Measurements from ENCODE around the gene CEP250.

DNA sequence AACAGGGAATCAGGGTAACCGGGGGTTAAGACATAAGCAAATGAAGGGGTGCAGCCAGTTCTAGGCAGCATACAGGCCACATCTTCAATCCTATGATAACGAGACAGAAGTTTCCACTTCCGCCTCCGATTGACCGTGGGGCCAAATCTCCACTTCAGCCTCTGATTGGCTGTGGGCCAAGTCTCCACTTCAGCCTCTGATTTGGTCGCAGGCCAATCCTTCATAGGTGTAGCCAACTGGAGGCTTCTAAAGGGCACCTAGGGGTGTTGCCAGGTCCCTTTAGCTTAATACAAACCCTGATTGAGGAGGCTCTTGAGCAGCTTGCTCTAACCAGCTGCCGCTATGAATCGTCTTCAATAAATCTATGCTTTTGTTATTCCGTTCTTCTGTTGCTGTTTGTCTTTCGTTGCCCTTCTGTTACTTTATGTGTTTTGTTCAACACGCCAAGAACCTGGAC is 84.4 kb downstream of the CEP250 start:
- TF ChIP-seq, protein P1, sequence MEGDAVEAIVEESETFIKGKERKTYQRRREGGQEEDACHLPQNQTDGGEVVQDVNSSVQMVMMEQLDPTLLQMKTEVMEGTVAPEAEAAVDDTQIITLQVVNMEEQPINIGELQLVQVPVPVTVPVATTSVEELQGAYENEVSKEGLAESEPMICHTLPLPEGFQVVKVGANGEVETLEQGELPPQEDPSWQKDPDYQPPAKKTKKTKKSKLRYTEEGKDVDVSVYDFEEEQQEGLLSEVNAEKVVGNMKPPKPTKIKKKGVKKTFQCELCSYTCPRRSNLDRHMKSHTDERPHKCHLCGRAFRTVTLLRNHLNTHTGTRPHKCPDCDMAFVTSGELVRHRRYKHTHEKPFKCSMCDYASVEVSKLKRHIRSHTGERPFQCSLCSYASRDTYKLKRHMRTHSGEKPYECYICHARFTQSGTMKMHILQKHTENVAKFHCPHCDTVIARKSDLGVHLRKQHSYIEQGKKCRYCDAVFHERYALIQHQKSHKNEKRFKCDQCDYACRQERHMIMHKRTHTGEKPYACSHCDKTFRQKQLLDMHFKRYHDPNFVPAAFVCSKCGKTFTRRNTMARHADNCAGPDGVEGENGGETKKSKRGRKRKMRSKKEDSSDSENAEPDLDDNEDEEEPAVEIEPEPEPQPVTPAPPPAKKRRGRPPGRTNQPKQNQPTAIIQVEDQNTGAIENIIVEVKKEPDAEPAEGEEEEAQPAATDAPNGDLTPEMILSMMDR (conservative IDR thresholded peaks at IDR 0.05; ENCODE audit: low read depth, low read length), result no peak
- no peak for TF ChIP-seq EZH2 (IDR thresholded peaks at IDR 0.05; ENCODE audit: borderline replicate concordance, low read depth, low read length, poor library complexity, severe bottlenecking)

Measured in A673 (cell line).